Endothelial cell of hepatic sinusoid (primary cell): ENCODE results near the gene GPNMB.
"Not testable (repeated sequence)": the region's sequence is repeated elsewhere in the genome, so short reads cannot be mapped to it uniquely, and the experiment has no call there.

ENCODE experiments used
- in situ Hi-C: cut with HindIII; loops from 2 replicates; pipeline ENCODE4 v1.10.0; 2017; ENCODE audit warnings: low sequenced_read_pairs

The GPNMB gene

GRCh38 chr7:23246555-23246954, at the start of gene GPNMB:
Gene GPNMB, plus strand, starts transcription at chr7:23246775. Its CDS starts 83 bp downstream, at chr7:23246858.
- in situ Hi-C loops, result loop anchor here (10.0 kb wide), 2 partner anchors 82 to 512 kb away; no protein-coding TSS in a partner anchor

- in situ Hi-C loops, result loop anchor here (10.0 kb wide), 1 partner anchor 67 kb away; no protein-coding TSS in a partner anchor
Observed at GRCh38 chr7:23197745-23198144, 48.8 kb upstream of the GPNMB start.

- in situ Hi-C loops, result no loop called here
Observed at GRCh38 chr7:23200331-23200730, 46.2 kb upstream of the GPNMB start.

GRCh38 chr7:23204241-23204640, 42.3 kb upstream of the GPNMB start:
- in situ Hi-C loops, result no loop called here

- in situ Hi-C loops, result no loop called here
Observed at GRCh38 chr7:23205577-23205908, 41.0 kb upstream of the GPNMB start.

GRCh38 chr7:23205909-23206767, 40.4 kb upstream of the GPNMB start:
- in situ Hi-C loops, result no loop called here

- in situ Hi-C loops, result no loop called here
Observed at GRCh38 chr7:23207021-23207420, 39.6 kb upstream of the GPNMB start.

- in situ Hi-C loops, result no loop called here
Observed at GRCh38 chr7:23207884-23208283, 38.7 kb upstream of the GPNMB start.

GRCh38 chr7:23208316-23208715, 38.3 kb upstream of the GPNMB start:
- in situ Hi-C loops, result no loop called here

GRCh38 chr7:23210506-23210905, 36.1 kb upstream of the GPNMB start:
- in situ Hi-C loops, result no loop called here

GRCh38 chr7:23211589-23211988, 35.0 kb upstream of the GPNMB start:
- in situ Hi-C loops, result no loop called here

GRCh38 chr7:23212395-23212794, 34.2 kb upstream of the GPNMB start:
- in situ Hi-C loops, result no loop called here

GRCh38 chr7:23212841-23213240, 33.7 kb upstream of the GPNMB start:
- in situ Hi-C loops, result no loop called here

- in situ Hi-C loops, result no loop called here
Observed at GRCh38 chr7:23213755-23214154, 32.8 kb upstream of the GPNMB start.

GRCh38 chr7:23214423-23214822, 32.2 kb upstream of the GPNMB start:
- in situ Hi-C loops, result no loop called here

GRCh38 chr7:23214938-23215337, 31.6 kb upstream of the GPNMB start:
- in situ Hi-C loops, result no loop called here

- in situ Hi-C loops, result no loop called here
Observed at GRCh38 chr7:23216021-23216420, 30.6 kb upstream of the GPNMB start.

- in situ Hi-C loops, result no loop called here
Observed at GRCh38 chr7:23218196-23218595, 28.4 kb upstream of the GPNMB start.

GRCh38 chr7:23220690-23221305, 25.8 kb upstream of the GPNMB start:
- in situ Hi-C loops, result no loop called here

- in situ Hi-C loops, result no loop called here
Observed at GRCh38 chr7:23222439-23223030, 24.0 kb upstream of the GPNMB start.

- in situ Hi-C loops, result not testable (repeated sequence)
Observed at GRCh38 chr7:23224364-23224763, 22.2 kb upstream of the GPNMB start.
